Measurements from ENCODE around the gene KLHL11.
"Not testable (repeated sequence)": the region's sequence is repeated elsewhere in the genome, so short reads cannot be mapped to it uniquely, and the experiment has no call there.

Gene KLHL11

GRCh38 chr17:41888332-41888965 is 23.2 kb upstream of the KLHL11 start:
- no peak for DNase-seq

- DNase-seq, result no peak
These were observed 20.5 kb upstream of the KLHL11 start for GRCh38 chr17:41885733-41886132.

- no peak for DNase-seq
These were observed 17.5 kb upstream of the KLHL11 start for GRCh38 chr17:41882756-41883155.

- DNase-seq, result no peak
These were observed 14.9 kb upstream of the KLHL11 start for GRCh38 chr17:41880130-41880529.

DNA sequence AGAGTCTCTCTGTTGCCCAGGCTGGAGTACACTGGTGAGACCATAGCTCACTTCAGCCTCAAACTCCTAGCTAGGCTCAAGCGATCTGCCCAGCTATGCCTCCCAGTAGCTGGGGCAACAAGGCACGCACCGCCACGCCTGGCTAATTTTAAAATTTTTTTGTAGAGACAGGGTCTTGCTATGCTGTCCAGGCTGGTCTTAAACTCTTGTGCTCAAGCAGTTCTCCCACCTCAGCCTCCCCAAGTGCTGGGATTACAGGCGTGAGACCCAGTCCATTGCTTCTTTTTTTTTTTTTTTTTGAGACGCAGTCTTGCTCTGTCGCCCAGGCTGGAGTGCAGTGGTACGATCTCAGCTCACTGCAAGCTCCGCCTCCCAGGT is 9.1 kb upstream of the KLHL11 start:
- DNase-seq, result not testable (repeated sequence)

DNA sequence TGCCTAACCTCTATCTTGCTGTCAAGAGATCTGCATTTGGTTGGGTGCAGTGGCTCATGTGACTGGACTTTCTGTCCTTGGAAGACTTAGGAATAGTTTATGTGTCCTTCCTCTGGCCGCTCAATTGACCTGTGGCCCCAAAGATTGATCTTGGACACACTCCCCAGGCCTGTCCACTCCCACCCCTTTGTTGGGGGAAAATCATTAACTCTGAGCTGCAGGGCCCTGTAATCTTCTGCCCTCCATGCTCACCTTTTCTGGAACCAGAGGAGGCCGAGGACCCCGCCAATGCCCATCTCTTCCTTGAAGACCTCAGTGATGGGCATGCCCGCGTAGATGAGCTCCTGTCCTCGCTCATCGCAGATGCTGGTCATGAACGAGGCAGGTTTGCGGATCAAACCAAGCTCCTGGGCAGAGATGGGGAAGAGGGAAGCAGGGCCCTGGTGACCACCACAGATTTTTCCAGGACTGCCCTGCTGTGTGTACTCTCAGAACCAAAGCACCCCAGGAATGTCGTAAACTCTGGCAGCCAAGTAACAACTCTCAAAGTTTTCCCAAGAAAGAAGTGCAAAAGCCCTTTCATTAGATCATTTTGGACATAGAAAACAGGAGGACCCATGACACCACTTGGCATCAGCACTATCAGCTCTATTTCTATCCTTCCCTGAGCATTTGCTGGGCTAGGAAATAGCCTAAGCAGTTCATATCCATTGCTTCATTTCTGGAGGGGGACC is 8.5 kb upstream of the KLHL11 start:
- no peak for DNase-seq

DNA sequence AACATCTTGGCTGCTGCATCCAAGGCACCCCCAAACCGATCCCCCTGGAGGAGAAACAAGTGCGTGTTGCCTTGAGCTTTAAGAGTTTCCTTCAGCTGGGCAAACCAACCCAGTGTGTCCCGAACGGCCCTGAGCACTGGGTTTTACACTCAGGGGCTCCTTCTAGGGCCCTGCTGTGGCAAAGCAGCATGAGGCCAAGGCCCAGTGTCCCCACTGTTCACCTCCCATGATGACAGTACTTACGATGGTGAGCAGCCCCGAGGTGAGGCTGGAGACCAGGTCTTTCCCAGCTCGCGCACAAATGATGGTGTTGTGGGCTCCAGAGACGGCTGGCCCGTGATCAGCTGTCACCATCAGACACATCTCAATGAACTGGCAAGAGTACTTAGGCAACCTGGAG is 6.6 kb upstream of the KLHL11 start:
- no peak for DNase-seq

DNA sequence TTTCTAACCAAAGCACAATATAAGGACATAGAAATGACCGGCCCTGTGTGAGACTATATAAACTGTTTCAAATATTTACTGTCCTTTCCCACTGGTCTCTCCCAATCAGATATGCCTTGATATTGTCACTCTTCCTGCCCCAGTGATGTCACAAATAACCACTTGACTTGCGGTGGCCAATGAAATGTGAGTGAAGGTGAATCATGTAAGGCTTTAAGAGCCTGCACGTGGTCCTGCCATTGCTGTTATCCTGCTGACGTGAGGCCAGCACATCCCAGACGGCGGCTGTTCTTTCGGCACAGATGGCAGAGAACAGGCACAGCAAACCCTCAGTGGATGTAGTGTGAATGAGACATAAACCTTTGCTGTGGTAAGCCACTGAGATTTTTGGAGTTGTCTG is 5.4 kb upstream of the KLHL11 start:
- DNase-seq, result no peak

- DNase-seq, result no peak
These were observed 4.9 kb upstream of the KLHL11 start for GRCh38 chr17:41870097-41870496.

- DNase-seq, result peak in 1 of 2 experiments; percentile 39
These were observed 4.2 kb upstream of the KLHL11 start for GRCh38 chr17:41869426-41869825.

- peak in 1 of 2 experiments; percentile 26 for DNase-seq
These were observed 3.3 kb upstream of the KLHL11 start for GRCh38 chr17:41868568-41868967.

GRCh38 chr17:41865596-41865893 is 322 bp upstream of the KLHL11 start:
- no peak for DNase-seq

- peak in 1 of 2 experiments; percentile 69 for DNase-seq
These were observed 756 bp downstream of the KLHL11 start for GRCh38 chr17:41864498-41864835.

DNA sequence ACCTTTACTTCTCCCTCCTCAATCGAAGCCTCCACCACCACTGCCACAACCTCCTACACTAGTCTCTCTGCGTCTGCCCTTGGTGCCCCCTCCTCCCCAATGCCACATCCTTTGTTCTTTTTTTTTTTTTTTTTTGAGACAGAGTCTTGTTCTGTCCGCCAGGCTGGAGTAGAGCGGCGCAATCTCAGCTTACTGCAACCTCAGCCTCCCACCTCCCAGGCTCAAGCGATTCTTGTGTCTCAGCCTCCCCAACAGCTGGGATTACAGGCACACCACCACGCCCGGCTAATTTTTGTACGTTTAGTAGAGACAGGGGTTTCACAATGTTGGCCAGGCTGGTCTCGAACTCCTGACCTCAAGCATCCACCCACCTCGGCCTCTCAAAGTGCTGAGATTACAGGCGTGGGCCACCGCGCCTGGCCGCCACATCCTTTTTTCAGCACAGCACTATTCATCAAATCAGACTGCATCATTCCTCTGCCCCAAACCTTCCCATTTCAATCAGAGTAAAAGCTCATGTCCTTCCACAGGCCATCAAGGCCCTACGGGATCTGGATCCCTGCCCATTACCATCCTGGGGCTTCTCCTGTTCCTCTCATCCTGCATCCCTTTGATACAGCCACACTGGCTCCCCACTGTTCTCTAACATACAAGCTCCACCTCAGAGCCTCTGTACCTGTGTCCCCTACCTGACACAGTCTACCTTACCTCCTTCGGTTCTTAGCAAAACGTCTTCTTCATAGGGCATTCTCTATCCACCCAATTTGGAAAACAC is 2.0 kb downstream of the KLHL11 start:
- peak; percentile 66 to 73 for DNase-seq

GRCh38 chr17:41860254-41860931 is 4.8 kb downstream of the KLHL11 start:
- DNase-seq, result no peak

GRCh38 chr17:41851382-41851781 is 13.8 kb downstream of the KLHL11 start:
- DNase-seq, result not testable (repeated sequence)

DNA sequence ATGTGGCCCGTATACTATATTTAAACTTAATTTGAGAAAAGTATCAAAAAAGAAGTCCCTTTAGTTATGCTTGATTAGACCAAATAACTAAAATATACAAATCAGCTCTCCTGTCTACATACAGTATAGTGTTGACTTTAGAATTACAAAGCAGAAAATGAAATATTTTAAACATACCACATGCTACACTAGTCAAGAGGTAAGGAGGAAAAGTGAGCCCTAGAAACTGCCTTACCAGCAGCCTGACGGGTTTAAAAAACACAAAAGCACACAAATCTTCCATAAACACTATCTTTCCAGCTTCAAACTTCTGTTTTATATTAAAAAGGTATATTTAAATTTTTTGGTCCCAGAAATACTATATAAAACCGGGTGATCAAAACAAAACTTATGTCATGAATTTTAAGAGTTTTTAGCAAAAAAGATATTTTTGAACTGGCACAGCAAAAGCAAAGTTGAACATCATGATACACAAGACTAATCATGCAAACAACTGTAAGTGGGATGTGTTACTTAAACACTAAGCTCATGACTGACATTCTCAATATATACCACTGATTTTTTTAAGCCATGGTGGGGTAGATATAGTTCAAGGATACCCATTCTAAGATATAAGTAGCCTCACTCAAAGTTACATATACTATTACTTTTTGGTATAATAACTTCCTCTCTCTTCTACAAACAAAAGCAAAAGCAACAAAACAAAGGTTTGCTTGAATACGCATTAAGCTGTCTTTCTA is 15.8 kb downstream of the KLHL11 start:
- no peak for DNase-seq

- DNase-seq, result no peak
These were observed 16.4 kb downstream of the KLHL11 start for GRCh38 chr17:41848788-41849187.

DNA sequence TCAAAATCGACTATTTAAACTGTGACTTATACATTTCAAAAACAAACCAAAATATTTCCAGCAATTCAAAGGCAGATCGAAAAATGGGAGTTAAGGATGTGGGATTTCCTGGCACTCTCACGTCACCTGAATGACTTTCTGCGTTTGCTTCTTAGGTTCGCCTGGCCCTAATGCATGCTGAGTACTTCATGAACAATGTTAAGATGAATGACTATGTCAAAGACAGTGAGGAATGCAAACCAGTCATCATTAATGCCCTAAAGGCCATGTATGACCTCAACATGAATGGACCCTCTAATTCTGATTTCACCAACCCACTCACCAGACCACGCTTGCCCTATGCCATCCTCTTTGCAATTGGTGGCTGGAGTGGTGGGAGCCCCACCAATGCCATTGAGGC is 20.3 kb downstream of the KLHL11 start:
- no peak for DNase-seq

- not testable (repeated sequence) for DNase-seq
These were observed 24.4 kb downstream of the KLHL11 start for GRCh38 chr17:41840781-41841180.

- not testable (repeated sequence) for DNase-seq
These were observed 25.8 kb downstream of the KLHL11 start for GRCh38 chr17:41839448-41839847.

- DNase-seq, result no peak
These were observed 27.3 kb downstream of the KLHL11 start, which contains the start of gene KLHL10 for GRCh38 chr17:41837761-41838538. Gene KLHL10 (plus strand): TSS chr17:41837825. CDS start chr17:41837933, 108 bp downstream.

Measured in activated T-cell treated with anti-CD3 and anti-CD28 coated beads, Interleukin-2, amount 50 U/mL, for 48 hours (primary cell).